Uterus (tissue), 4 donors: ENCODE data around the gene FMNL1. TPM values are rescaled to one million over a fixed set of nuclear protein-coding genes. Genes with fewer than 3 reads are reported as not detected.

Experiments used
- DNase-seq, 2 donors: peaks; one replicate each; pipeline ENCODE4 v3.0.0-alpha.2; 2019 to 2020
- H3K27ac ChIP-seq, 2 donors: fragments of 200-600 bp; sonication (generic); 1 replicate in 1 of 2; 2 replicates in 1 of 2; pipeline ENCODE4 v1.5.1; 2016 to 2018
- H3K27me3 ChIP-seq, 2 donors: fragments of 200-600 bp; sonication (generic); one replicate each; pipeline ENCODE4 v1.5.1; 2018 to 2019; ENCODE audit warnings: control low read depth in 1 of 2
- H3K36me3 ChIP-seq, 2 donors: fragments of 200-600 bp; sonication (generic); one replicate each; pipeline ENCODE4 v1.5.1; 2019; ENCODE audit warnings: control low read depth in 1 of 2
- H3K4me1 ChIP-seq, 2 donors: fragments of 200-600 bp; sonication (generic); one replicate each; pipeline ENCODE4 v1.5.1; 2018 to 2019; ENCODE audit warnings: control low read depth in 1 of 2
- H3K4me3 ChIP-seq, 2 donors: fragments of 200-600 bp; sonication (generic); 1 replicate in 1 of 2; 2 replicates in 1 of 2; pipeline ENCODE4 v1.5.1; 2018 to 2019; ENCODE audit warnings: mild to moderate bottlenecking in 1 of 2
- H3K9me3 ChIP-seq, 2 donors: fragments of 200-600 bp; sonication (generic); one replicate each; pipeline ENCODE4 v1.5.1; 2019; ENCODE audit warnings: control low read depth in 1 of 2
- POLR2A ChIP-seq, 2 donors: fragments of 450-650 bp; IDR thresholded peaks; one replicate each; pipeline ENCODE4 v1.6.1; 2016; ENCODE audit warnings: antibody characterized with exemption in 2 of 2, mild to moderate bottlenecking in 1 of 2, moderate library complexity in 1 of 2
- intact Hi-C: fragments of 100-400 bp; cut with DNase I; formaldehyde crosslinking; loops from one replicate; pipeline ENCODE4 v1.15.1; 2023; ENCODE audit warnings: low total_unique reads
- total RNA-seq, 4 donors: library from RNA; depleted of rRNA in 3 of 4; stranded (reverse); fragments of >200 nt in 3 of 4; gene quantifications; one replicate each; pipeline versions ENCODE4 v1.1.0 to v1.2.4, GENCODE V29; 2014 to 2023
- TF ChIP-seq, protein P1 (sequence below), 4 experiments: fragments of 200-600 bp in 2 of 4; fragments of 450-650 bp in 2 of 4; sonication (generic) in 2 of 4; IDR thresholded peaks; one replicate each; pipeline ENCODE4 v1.5.1; 2016 to 2019; ENCODE audit warnings: antibody characterized with exemption in 4 of 4, mild to moderate bottlenecking in 2 of 4, moderate library complexity in 1 of 4
- donor health status: DM: yes; HTN: yes; CAD: no.

The FMNL1 gene
- total RNA-seq, 4 donors from 2014 or later, result 2.6 to 12.3 (median 3.6) TPM

DNA sequence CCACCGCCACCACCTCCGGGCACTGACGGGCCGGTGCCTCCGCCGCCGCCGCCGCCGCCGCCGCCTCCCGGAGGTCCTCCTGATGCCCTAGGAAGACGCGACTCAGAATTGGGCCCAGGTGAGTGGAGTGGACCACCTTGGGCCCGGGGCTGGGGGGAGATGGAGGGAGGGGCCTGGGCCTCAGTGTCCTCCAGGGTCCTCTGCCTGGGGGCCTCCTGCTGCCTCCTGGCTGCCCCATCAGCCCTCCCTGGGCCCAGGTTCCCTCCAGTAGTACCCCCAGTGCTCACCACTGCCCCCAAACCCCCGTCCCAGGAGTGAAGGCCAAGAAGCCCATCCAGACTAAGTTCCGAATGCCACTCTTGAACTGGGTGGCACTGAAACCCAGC is 20.3 kb downstream of the FMNL1 start:
- H3K4me3 ChIP-seq, result no peak overlapping the region

DNA sequence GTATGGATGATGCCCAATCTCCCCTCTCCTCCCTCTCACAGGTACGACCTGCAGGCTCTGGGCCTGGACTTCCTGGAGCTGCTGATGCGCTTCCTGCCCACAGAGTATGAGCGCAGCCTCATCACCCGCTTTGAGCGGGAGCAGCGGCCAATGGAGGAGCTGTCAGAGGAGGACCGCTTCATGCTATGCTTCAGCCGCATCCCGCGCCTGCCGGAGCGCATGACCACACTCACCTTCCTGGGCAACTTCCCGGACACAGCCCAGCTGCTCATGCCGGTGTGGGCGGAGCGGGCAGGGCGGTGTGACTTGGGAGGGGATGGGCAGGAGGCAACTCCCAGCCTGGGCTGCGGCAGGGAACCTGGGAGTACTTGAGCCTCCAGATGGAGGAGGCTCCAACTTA is 22.1 kb downstream of the FMNL1 start:
- Histone ChIP-seq H3K4me1 (peaks cover 0 to 12% of the 10 kb centered on the region in 2 donors), H3K9me3 (no peaks in the 10 kb centered on the region), H3K4me3 (no peak overlapping the region), H3K27me3 (peaks cover 9 to 13% of the 10 kb centered on the region in 2 donors), H3K27ac (no peak overlapping the region), H3K36me3 (no peaks in the 10 kb centered on the region)
- no peak for DNase-seq
- no peak for TF ChIP-seq POLR2A (IDR thresholded peaks at IDR 0.05)
- TF ChIP-seq, protein P1, sequence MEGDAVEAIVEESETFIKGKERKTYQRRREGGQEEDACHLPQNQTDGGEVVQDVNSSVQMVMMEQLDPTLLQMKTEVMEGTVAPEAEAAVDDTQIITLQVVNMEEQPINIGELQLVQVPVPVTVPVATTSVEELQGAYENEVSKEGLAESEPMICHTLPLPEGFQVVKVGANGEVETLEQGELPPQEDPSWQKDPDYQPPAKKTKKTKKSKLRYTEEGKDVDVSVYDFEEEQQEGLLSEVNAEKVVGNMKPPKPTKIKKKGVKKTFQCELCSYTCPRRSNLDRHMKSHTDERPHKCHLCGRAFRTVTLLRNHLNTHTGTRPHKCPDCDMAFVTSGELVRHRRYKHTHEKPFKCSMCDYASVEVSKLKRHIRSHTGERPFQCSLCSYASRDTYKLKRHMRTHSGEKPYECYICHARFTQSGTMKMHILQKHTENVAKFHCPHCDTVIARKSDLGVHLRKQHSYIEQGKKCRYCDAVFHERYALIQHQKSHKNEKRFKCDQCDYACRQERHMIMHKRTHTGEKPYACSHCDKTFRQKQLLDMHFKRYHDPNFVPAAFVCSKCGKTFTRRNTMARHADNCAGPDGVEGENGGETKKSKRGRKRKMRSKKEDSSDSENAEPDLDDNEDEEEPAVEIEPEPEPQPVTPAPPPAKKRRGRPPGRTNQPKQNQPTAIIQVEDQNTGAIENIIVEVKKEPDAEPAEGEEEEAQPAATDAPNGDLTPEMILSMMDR (IDR thresholded peaks at IDR 0.05), result no peak
- intact Hi-C loops, result no loop called here

More for the DNA sequence above, 20.3 kb downstream of the FMNL1 start:
- Histone ChIP-seq H3K9me3 (no peaks in the 10 kb centered on the region), H3K27me3 (peaks cover 9 to 13% of the 10 kb centered on the region in 2 donors), H3K36me3 (no peaks in the 10 kb centered on the region), H3K27ac (no peak overlapping the region), H3K4me1 (peaks cover 0 to 8% of the 10 kb centered on the region in 2 donors)
- DNase-seq, result no peak
- intact Hi-C loops, result no loop called here
- no peak for TF ChIP-seq POLR2A (IDR thresholded peaks at IDR 0.05)
- TF ChIP-seq, protein P1 (IDR thresholded peaks at IDR 0.05), result no peak

DNA sequence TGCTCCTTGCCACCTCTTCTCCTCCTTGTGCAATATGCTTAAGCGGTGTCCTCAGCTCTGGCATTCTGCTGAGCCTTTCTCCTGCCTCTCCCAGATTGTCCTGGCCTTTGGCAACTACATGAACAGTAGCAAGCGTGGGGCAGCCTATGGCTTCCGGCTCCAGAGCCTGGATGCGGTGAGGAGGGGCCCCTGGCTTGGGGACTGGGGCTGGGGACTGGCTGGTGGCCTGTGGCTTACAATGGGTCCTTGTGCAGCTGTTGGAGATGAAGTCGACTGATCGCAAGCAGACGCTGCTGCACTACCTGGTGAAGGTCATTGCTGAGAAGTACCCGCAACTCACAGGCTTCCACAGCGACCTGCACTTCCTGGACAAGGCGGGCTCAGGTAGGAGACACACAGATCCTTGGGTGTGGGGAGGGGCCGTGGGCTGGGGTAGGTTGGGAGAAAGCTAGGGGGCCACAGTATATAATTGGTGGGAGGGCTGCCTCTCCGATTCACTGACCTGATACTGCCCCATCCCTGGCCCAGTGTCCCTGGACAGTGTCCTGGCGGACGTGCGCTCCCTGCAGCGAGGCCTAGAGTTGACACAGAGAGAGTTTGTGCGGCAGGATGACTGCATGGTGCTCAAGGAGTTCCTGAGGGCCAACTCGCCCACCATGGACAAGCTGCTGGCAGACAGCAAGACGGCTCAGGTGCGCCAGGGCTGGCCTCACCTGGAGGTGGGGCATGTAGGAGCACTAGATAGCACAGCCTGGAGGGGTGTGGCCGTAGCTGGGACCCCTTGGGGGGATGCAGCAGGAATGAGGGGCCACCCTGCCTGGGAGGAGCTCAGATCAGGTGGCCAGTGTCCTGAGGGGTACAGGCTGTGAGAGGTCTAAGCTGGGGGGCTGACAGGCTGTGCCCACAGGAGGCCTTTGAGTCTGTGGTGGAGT is 23.3 kb downstream of the FMNL1 start:
- H3K4me1 ChIP-seq, result peaks cover 0 to 12% of the 10 kb centered on the region in 2 donors
- DNase-seq, result no peak
- no peaks in the 10 kb centered on the region for H3K9me3 ChIP-seq
- H3K27ac ChIP-seq, result no peak overlapping the region
- no peak for TF ChIP-seq POLR2A (IDR thresholded peaks at IDR 0.05)
- TF ChIP-seq, protein P1 (IDR thresholded peaks at IDR 0.05), result no peak
- H3K4me3 ChIP-seq, result no peak overlapping the region
- intact Hi-C loops, result no loop called here
- peaks cover 9 to 13% of the 10 kb centered on the region in 2 donors for H3K27me3 ChIP-seq
- H3K36me3 ChIP-seq, result no peaks in the 10 kb centered on the region

DNA sequence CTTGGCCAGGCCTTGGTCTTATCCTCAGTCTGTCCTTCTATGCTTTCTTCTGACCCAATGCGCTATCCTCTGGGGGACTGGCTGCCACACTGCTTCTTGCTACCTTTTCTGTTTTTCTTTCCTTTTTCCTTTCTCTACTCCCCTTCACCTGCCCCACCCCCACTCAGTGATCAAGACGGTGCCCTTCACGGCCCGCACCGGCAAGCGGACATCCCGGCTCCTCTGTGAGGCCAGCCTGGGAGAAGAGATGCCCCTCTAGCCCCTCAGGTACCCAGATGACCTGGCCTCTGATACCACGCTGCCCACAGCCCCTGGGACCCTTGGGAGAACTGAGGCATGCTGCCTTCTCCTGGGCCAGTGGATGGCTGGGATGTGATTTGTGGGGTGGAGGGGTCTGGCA is 24.7 kb downstream of the FMNL1 start:
- peaks cover 1 to 2% of the 10 kb centered on the region in 2 donors for H3K27me3 ChIP-seq
- no peaks in the 10 kb centered on the region for H3K36me3 ChIP-seq
- intact Hi-C loops, result no loop called here
- DNase-seq, result no peak
- TF ChIP-seq, protein P1 (IDR thresholded peaks at IDR 0.05), result no peak
- TF ChIP-seq POLR2A (IDR thresholded peaks at IDR 0.05), result no peak
- H3K4me1 ChIP-seq, result peaks cover 0 to 7% of the 10 kb centered on the region in 2 donors
- H3K27ac ChIP-seq, result no peak overlapping the region
- H3K9me3 ChIP-seq, result no peaks in the 10 kb centered on the region
- H3K4me3 ChIP-seq, result no peak overlapping the region

DNA sequence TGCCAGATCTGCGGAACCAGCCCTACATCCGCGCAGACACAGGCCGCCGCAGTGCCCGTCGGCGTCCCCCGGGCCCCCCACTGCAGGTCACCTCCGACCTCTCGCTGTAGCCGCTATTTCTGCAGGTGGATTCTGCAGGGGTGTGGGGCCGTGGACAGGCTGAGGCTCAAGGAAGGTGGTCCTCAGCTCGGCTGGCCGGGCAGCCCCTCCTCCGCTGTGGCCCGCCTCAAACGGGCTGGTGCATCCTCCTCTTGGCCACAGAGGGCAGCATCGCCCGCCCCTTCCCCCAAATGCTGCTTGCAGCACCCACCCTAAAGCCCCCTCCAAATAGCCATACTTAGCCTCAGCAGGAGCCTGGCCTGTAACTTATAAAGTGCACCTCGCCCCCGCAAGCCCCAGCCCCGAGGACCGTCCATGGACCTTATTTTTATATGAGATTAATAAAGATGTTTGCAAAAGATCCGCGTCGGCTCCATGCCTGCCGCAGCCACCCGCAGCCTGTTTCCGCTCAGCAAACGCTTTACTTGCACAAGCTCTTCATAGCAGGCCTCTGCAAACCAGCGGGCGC is 25.3 kb downstream of the FMNL1 start:
- TF ChIP-seq POLR2A (IDR thresholded peaks at IDR 0.05), result no peak
- TF ChIP-seq, protein P1 (IDR thresholded peaks at IDR 0.05), result peak in 1 of 4 experiments; percentile 36
- Histone ChIP-seq H3K36me3 (no peaks in the 10 kb centered on the region), H3K9me3 (no peaks in the 10 kb centered on the region), H3K27ac (peak overlapping the region in 1 of 2 donors; percentile 12), H3K4me1 (peaks cover 0 to 4% of the 10 kb centered on the region in 2 donors), H3K27me3 (no peaks in the 10 kb centered on the region), H3K4me3 (peak overlapping the region; percentile 34 to 39)
- intact Hi-C loops, result no loop called here
- no peak for DNase-seq
